ENCODE results near the gene PTOV1.
A peak's percentile ranks its signal among the peaks of the same experiment; 100 is the strongest.

The PTOV1 gene

GRCh38 chr19:49831592-49831991 lies 19.4 kb upstream of the PTOV1 start:
- TF ChIP-seq, protein P1, sequence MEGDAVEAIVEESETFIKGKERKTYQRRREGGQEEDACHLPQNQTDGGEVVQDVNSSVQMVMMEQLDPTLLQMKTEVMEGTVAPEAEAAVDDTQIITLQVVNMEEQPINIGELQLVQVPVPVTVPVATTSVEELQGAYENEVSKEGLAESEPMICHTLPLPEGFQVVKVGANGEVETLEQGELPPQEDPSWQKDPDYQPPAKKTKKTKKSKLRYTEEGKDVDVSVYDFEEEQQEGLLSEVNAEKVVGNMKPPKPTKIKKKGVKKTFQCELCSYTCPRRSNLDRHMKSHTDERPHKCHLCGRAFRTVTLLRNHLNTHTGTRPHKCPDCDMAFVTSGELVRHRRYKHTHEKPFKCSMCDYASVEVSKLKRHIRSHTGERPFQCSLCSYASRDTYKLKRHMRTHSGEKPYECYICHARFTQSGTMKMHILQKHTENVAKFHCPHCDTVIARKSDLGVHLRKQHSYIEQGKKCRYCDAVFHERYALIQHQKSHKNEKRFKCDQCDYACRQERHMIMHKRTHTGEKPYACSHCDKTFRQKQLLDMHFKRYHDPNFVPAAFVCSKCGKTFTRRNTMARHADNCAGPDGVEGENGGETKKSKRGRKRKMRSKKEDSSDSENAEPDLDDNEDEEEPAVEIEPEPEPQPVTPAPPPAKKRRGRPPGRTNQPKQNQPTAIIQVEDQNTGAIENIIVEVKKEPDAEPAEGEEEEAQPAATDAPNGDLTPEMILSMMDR (IDR thresholded peaks at IDR 0.05), result no peak
- peaks cover 2% of the 10 kb centered on the region for H3K27me3 Mint-ChIP-seq (ENCODE audit: low read depth, poor library complexity)
- no peak for DNase-seq
- H3K27ac Mint-ChIP-seq, result peak overlapping the region; percentile 87
- H3K9me3 Mint-ChIP-seq, result no peaks in the 10 kb centered on the region
- H3K36me3 Mint-ChIP-seq (ENCODE audit: low read depth), result peaks cover 24% of the 10 kb centered on the region
- H3K4me3 Mint-ChIP-seq, result no peak overlapping the region
- peaks cover 37% of the 10 kb centered on the region for H3K4me1 Mint-ChIP-seq

DNA sequence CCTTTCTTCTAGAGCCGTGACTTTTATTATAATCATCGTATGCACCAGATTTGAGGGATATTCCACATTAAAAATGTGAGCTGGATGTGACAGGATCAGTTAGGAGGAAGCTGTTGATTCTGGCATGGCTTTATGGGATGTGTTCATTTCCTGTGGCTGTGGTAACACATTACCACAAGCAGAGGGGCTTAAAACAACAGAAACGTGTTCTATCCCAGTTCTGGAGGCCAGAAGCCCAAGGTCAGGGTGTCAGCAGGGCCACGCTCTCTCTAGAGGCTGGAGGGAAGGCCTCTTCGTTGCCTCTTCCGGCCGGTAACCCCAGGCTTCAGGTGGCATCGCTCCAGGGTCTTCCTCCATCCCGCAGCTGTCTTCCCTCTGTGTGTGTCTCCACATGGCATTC lies 18.4 kb upstream of the PTOV1 start:
- Mint-ChIP-seq H3K27me3 (ENCODE audit: low read depth, poor library complexity) (peaks cover 9% of the 10 kb centered on the region), H3K4me1 (peaks cover 32% of the 10 kb centered on the region), H3K36me3 (ENCODE audit: low read depth) (peaks cover 30% of the 10 kb centered on the region), H3K4me3 (no peak overlapping the region), H3K9me3 (no peaks in the 10 kb centered on the region), H3K27ac (peak overlapping the region; percentile 90)
- TF ChIP-seq, protein P1 (IDR thresholded peaks at IDR 0.05), result no peak
- no peak for DNase-seq

DNA sequence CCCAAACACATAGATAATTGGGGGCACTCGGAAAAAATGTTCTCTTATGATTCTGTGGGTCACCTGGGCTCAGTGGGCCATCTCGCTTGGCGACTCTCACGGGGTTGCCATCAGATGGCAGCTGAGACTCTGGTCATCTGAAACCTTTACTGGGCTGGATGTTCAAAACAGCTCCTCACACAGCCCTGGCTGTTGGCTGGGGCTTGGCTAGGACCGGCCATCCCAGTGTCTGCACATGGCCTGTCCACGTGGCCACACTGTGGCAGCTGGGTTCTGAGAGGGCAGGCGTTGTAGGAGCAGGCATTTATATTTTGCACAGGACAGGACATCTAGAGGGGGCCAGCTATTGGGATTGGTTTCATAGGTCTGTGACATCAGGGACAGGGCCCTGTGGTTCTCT lies 17.4 kb upstream of the PTOV1 start:
- Mint-ChIP-seq H3K4me1 (peaks cover 30% of the 10 kb centered on the region), H3K36me3 (ENCODE audit: low read depth) (peaks cover 41% of the 10 kb centered on the region), H3K27ac (peak overlapping the region; percentile 90), H3K4me3 (no peak overlapping the region), H3K9me3 (no peaks in the 10 kb centered on the region), H3K27me3 (ENCODE audit: low read depth, poor library complexity) (peaks cover 11% of the 10 kb centered on the region)
- no peak for DNase-seq
- TF ChIP-seq, protein P1 (IDR thresholded peaks at IDR 0.05), result no peak

GRCh38 chr19:49835562-49835961 lies 15.4 kb upstream of the PTOV1 start:
- Mint-ChIP-seq H3K27me3 (ENCODE audit: low read depth, poor library complexity) (peaks cover 11% of the 10 kb centered on the region), H3K4me1 (peaks cover 30% of the 10 kb centered on the region), H3K27ac (no peak overlapping the region), H3K36me3 (ENCODE audit: low read depth) (peaks cover 60% of the 10 kb centered on the region), H3K4me3 (no peak overlapping the region), H3K9me3 (no peaks in the 10 kb centered on the region)
- no peak for DNase-seq
- TF ChIP-seq, protein P1 (IDR thresholded peaks at IDR 0.05), result no peak

GRCh38 chr19:49836176-49837008 lies 14.6 kb upstream of the PTOV1 start:
- DNase-seq, result no peak
- H3K4me1 Mint-ChIP-seq, result peaks cover 33% of the 10 kb centered on the region
- peaks cover 66% of the 10 kb centered on the region for H3K36me3 Mint-ChIP-seq (ENCODE audit: low read depth)
- H3K9me3 Mint-ChIP-seq, result no peaks in the 10 kb centered on the region
- H3K27ac Mint-ChIP-seq, result no peak overlapping the region
- TF ChIP-seq, protein P1 (IDR thresholded peaks at IDR 0.05), result no peak
- no peak overlapping the region for H3K4me3 Mint-ChIP-seq
- H3K27me3 Mint-ChIP-seq (ENCODE audit: low read depth, poor library complexity), result peaks cover 11% of the 10 kb centered on the region

DNA sequence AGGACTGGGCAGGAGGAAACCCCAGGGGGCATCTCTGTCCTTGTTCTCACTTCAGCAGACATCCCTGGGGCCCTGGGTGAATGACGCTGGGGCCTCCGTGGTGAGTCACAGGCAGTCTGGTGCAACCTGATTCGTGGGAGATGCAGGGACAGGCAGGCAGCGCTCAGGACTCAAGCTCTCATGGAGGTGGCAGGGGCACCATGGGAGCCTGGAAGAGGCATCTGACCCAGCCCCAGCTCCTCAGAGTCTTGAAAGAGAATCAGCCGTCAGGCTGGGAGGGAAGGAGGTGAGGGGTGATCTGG lies 14.0 kb upstream of the PTOV1 start:
- Mint-ChIP-seq H3K4me3 (no peak overlapping the region), H3K27ac (no peak overlapping the region), H3K4me1 (peaks cover 29% of the 10 kb centered on the region), H3K36me3 (ENCODE audit: low read depth) (peaks cover 66% of the 10 kb centered on the region), H3K9me3 (no peaks in the 10 kb centered on the region), H3K27me3 (ENCODE audit: low read depth, poor library complexity) (peaks cover 11% of the 10 kb centered on the region)
- no peak for DNase-seq
- TF ChIP-seq, protein P1 (IDR thresholded peaks at IDR 0.05), result no peak

Measured in nephron progenitor cell (in vitro differentiated cells).